ENCODE results near the gene PTEN. TPM values are rescaled to one million over a fixed set of nuclear protein-coding genes. Genes with fewer than 3 reads are reported as not detected.

Gene PTEN
- total and polyA plus RNA-seq, 7 donors = 27.0 to 180 (median 80.0) TPM

DNA sequence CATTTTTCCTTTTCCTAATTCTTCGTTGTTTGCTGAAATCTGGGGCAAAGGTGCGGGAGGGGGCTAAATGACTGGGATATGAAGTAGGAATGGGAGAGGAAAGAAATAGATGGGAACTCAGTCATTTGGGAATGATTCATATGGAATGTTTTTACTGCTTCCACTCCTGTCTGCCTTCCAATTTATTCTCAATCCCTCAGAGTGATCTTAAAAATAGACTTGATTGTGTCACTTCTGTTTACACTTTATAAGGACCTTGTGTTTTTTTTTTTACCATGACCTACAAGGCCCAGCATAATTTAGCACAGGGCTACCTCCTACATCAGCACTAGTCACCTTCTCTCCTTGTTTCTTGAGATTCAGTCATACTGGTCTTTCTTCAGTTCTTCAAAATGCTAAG, 97.9 kb downstream of the PTEN start:
- TF ChIP-seq, protein P1, sequence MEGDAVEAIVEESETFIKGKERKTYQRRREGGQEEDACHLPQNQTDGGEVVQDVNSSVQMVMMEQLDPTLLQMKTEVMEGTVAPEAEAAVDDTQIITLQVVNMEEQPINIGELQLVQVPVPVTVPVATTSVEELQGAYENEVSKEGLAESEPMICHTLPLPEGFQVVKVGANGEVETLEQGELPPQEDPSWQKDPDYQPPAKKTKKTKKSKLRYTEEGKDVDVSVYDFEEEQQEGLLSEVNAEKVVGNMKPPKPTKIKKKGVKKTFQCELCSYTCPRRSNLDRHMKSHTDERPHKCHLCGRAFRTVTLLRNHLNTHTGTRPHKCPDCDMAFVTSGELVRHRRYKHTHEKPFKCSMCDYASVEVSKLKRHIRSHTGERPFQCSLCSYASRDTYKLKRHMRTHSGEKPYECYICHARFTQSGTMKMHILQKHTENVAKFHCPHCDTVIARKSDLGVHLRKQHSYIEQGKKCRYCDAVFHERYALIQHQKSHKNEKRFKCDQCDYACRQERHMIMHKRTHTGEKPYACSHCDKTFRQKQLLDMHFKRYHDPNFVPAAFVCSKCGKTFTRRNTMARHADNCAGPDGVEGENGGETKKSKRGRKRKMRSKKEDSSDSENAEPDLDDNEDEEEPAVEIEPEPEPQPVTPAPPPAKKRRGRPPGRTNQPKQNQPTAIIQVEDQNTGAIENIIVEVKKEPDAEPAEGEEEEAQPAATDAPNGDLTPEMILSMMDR (IDR thresholded peaks at IDR 0.05) = no peak
- TF ChIP-seq EP300 (IDR thresholded peaks at IDR 0.05) (no peak), POLR2AphosphoS5 (IDR thresholded peaks at IDR 0.05) (no peak), POLR2A (IDR thresholded peaks at IDR 0.05) (no peak)
- Histone ChIP-seq H3K9me3 (no peaks in the 10 kb centered on the region), H3K27ac (no peak overlapping the region), H3K36me3 (peaks cover 0 to 76% (median 3%) of the 10 kb centered on the region in 4 donors), H3K27me3 (no peaks in the 10 kb centered on the region), H3K4me3 (no peak overlapping the region), H3K4me1 (peaks cover 0 to 9% (median 7%) of the 10 kb centered on the region in 4 donors)
- DNase-seq = no peak
- WGBS, 2 donors = 44 to 49% methylated on average over 2 of the region's 2 CpGs
- intact Hi-C loops (cut with DNase I) = no loop called here

GRCh38 chr10:87966459-87966858, 103.0 kb downstream of the PTEN start:
- DNase-seq = no peak
- WGBS, 2 donors = 78 to 83% methylated on average over 2 of the region's 2 CpGs
- intact Hi-C loops (cut with DNase I) = no loop called here

DNA sequence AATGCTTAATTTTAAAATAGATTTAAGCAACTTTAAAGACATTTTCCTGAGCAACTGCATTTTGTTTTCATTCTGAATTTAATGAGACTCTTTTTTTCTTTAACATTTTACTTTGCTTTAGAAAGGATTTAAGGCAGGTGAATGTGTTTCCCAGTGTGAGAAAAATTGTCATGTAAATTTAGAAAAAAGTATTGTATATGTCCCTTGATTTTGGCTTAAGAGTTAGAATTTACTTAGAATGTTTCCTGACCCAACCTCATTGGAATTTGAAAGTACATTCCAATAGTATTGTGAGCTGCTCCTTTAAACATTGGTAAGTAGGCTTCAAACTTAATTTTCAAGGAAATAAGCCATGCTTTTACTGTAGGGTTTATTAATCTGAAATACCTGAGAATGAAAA, 110.2 kb downstream of the PTEN start:
- Histone ChIP-seq H3K4me1 (no peaks in the 10 kb centered on the region), H3K36me3 (no peaks in the 10 kb centered on the region), H3K27me3 (no peaks in the 10 kb centered on the region), H3K9me3 (no peaks in the 10 kb centered on the region), H3K27ac (no peak overlapping the region), H3K4me3 (no peak overlapping the region)
- no peak for DNase-seq
- TF ChIP-seq, protein P1 (IDR thresholded peaks at IDR 0.05) = no peak
- intact Hi-C loops (cut with DNase I) = no loop called here

More at GRCh38 chr10:87966459-87966858, 103.0 kb downstream of the PTEN start:
- Histone ChIP-seq H3K36me3 (peaks cover 0 to 40% (median 0%) of the 10 kb centered on the region in 4 donors), H3K27ac (no peak overlapping the region), H3K4me3 (no peak overlapping the region), H3K9me3 (no peaks in the 10 kb centered on the region), H3K27me3 (no peaks in the 10 kb centered on the region), H3K4me1 (peaks cover 0 to 4% (median under 1%) of the 10 kb centered on the region in 4 donors)
- TF ChIP-seq, protein P1 (IDR thresholded peaks at IDR 0.05) = no peak
- TF ChIP-seq POLR2AphosphoS5 (IDR thresholded peaks at IDR 0.05) = no peak
- no peak for TF ChIP-seq EP300 (IDR thresholded peaks at IDR 0.05)
- TF ChIP-seq POLR2A (IDR thresholded peaks at IDR 0.05) = no peak

DNA sequence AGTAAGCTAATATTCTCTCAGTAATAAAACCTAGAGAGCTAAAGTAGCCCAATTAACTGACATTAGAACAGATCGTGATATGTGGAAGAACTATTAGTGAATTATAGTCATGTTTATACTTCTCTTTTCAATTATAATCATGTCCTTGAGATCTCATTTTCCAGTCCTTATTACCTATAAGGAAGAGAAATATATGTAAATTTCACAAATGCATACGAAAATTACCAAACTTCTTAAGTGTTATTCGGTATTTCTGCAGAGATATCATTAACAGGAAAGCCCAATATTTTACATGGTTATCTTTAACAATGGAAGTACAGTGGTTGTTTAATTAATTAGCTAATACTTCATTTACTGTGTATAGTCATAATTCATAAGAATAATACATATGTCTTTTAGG, 110.7 kb downstream of the PTEN start:
- no peaks in the 10 kb centered on the region for H3K27me3 ChIP-seq
- 85 to 92% methylated on average over 3 of the region's 3 CpGs for WGBS, 2 donors
- H3K36me3 ChIP-seq = no peaks in the 10 kb centered on the region
- no peaks in the 10 kb centered on the region for H3K9me3 ChIP-seq
- H3K4me3 ChIP-seq = no peak overlapping the region
- H3K4me1 ChIP-seq = no peaks in the 10 kb centered on the region
- no peak overlapping the region for H3K27ac ChIP-seq
- no peak for DNase-seq
- TF ChIP-seq POLR2A (IDR thresholded peaks at IDR 0.05) (no peak), POLR2AphosphoS5 (IDR thresholded peaks at IDR 0.05) (no peak), EP300 (IDR thresholded peaks at IDR 0.05) (no peak)
- TF ChIP-seq, protein P1 (IDR thresholded peaks at IDR 0.05) = no peak
- intact Hi-C loops (cut with DNase I) = no loop called here

- H3K4me1 ChIP-seq = no peaks in the 10 kb centered on the region
- no peak for DNase-seq
- no peak for TF ChIP-seq POLR2A (IDR thresholded peaks at IDR 0.05)
- TF ChIP-seq, protein P1 (IDR thresholded peaks at IDR 0.05) = no peak
- no peak for TF ChIP-seq POLR2AphosphoS5 (IDR thresholded peaks at IDR 0.05)
- TF ChIP-seq EP300 (IDR thresholded peaks at IDR 0.05) = no peak
- no peak overlapping the region for H3K27ac ChIP-seq
- no peaks in the 10 kb centered on the region for H3K27me3 ChIP-seq
- no peak overlapping the region for H3K4me3 ChIP-seq
- intact Hi-C loops (cut with DNase I) = no loop called here
- H3K36me3 ChIP-seq = no peaks in the 10 kb centered on the region
- no peaks in the 10 kb centered on the region for H3K9me3 ChIP-seq
- WGBS, 2 donors = 92 to 93% methylated on average over 1 of the region's 1 CpG
Observed at GRCh38 chr10:87974769-87975168, 111.3 kb downstream of the PTEN start.

Measured in sigmoid colon (tissue), 7 donors.